Endothelial cell of hepatic sinusoid (primary cell): ENCODE results near the gene CD63.

Experiments
- in situ Hi-C: cut with HindIII; loops from 2 replicates; pipeline ENCODE4 v1.10.0; 2017; ENCODE audit warnings: low sequenced_read_pairs

CD63 gene

DNA sequence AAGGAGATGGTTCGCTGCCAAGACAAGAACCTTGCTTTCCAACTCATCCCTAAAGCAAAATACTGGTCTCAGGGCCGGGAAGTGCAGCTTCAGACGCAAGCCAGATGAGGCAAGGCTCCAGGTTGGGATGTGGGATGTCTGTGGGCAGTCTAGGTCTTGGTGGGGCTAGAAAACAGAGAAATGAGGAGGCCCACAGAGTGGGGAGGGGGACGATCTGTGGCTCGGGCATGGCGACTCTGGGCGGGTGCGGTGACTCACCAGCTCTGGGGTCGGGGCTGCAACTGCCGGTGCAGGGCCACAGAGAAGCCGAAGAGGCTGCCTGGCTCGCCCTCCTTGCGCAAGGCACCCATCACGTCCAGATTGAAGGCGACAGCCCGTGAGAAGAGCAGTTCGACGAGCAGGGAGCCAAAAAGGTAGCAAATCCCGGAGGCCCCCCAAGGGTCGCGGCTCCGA is 21.6 kb downstream of the CD63 start:
- in situ Hi-C loops: no loop called here

DNA sequence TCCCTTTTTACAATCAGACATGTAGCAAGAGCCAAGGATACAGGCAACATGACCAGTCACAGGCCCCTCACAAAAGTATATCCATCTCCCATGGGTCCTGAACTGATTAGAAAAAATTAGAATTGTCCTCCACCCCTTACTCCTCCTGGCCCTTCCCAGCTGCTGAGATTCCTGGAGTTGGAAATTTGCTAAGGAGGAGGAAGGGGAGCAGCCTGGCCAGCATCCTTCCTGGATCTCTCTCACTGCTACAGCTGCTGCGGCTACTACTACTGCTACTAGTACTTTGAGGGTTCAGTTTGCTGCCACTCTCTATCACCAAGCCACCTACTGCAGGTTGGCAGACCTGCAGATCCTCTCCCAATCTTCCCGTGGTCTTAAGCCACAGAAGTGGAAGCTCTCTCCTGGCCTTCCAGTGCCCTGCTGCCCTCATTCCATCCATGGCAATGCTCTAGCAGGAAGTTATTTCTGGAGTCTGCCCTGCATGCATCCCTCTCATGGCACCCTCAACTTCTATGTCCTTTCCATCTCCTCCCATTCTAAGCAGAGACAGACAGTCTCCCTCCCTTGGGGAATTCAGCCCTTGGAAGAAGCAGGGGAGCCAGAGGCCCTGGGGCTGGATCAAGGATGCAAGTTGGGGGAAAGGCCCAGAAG is 22.1 kb downstream of the CD63 start:
- in situ Hi-C loops: no loop called here

DNA sequence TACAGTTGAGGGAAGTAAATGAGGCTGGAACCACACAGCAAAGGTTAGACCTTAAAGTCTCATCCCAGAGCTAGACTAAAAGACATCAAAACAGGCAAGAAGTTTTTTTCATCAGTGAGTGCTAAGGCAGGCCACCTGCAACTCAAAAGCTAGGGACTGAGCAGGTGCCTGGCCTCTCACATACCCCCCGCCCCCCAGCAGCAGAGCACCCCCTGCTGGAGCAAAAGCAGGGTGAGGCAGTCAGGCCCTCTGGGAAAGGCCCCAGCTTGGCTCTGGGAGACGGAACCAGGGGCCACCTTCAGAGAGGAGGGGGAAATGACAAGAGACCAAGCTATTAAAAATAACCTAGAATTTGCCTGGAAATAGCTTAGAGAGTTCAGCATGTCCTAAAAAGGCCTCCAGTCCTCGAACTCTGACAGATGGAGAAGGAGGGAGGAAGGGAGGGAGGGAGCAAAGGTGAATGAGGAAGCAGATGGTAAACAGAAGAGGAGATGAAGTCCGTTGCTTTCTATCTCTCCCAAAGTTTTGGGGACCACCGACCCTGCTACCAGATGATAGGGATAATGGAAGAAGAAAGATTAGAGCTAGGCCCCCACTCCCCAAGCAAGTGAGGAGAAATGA is 22.9 kb downstream of the CD63 start:
- in situ Hi-C loops: no loop called here

DNA sequence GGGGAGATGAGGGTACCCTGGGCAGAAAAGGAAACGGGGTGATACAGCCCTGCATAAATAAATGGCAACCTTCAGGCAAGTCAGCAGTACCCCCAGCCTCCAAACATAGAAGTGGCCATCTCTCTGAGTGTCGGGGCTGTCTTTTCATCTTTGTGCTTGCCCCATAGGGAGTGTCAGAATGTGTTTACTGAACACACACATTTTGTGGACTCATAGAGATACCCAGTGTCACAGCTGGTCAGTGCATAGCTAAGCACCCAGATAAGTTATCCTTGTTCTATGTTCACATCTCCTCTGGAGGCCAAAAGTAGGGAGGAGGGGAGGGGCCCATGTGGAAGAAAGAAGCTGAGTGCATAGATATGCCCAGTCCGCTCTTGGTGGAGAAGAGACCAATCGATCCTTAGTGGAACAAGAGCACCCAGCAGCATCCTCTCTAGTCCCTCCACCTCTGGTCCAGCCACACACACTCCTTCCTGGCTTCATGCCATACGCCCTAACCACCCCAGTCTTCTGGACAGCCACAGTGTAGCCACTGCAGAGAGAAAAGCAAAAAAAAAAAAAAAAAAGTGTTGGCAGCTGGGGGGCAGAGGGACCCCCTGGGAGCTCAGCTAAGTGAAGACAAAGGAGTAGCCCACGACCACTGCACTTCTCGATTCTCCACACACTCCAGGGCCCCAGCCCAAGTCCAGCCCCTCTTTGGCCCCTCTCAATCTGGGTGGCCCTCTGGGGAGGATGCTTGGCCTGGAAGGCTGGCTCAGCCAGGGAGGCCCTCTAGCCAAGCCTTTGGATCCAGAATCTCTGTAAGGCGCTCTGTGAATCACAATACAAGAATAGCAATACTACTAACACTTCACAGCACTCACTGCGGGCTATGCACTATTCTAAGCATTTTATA is 23.7 kb downstream of the CD63 start:
- in situ Hi-C loops: no loop called here

DNA sequence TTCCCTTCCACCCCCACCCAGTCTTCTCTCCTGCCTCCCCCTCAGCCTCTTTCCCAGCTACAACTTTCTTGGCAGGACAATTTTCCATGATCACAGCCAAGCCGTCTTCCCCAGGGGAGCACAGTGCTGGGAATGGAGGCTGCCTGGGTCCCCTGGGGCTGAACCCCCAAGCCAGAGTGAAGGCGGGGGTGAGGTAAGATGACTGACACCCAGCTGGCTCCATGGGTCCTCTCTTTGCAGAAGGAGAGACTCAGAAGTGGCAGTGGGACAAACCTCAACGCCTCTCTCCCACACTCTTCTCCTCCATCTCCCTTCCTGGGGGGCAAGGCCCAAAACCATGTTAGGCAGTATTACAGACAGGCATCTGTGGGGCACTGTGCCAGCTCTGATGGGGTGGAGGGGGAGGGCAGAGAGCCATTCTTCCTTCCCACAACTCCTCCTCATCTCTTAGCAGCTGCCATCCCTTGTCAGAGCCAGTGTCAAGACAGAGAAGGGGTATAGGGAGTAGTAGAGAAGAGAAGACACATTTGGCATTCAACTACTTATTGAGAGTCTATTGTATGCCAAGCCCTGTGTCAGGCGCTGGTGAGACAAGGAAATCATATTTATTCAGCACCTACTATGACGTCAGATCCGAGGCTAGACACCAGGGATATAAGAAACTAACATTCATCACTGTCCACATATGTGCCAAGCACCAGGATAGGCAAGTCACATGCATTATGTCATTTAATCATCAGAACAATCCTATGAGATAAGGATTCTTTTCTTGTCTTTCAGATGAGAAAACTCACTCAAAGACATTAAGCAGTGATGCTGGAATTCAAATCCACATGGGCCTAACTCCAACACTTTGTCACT is 24.7 kb downstream of the CD63 start:
- in situ Hi-C loops: no loop called here

DNA sequence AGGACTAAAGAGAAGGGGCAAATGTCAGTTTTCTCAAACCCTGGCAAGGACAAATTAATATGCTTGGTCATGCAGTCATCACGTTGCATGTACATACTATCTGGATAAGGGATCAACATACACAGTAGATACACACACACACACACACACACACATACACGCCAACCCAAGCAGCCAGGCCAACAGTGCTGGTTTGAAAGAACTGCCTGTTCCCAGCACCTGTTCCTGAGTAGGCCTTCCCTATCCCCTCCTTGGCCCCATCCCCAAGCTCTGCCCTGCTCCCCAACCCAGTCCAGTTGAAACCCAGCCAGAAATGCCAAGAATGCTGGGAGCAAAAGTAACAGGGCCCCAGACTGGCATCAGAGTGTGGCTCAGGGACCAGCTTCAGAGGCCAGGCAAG is 25.5 kb downstream of the CD63 start:
- in situ Hi-C loops: no loop called here

DNA sequence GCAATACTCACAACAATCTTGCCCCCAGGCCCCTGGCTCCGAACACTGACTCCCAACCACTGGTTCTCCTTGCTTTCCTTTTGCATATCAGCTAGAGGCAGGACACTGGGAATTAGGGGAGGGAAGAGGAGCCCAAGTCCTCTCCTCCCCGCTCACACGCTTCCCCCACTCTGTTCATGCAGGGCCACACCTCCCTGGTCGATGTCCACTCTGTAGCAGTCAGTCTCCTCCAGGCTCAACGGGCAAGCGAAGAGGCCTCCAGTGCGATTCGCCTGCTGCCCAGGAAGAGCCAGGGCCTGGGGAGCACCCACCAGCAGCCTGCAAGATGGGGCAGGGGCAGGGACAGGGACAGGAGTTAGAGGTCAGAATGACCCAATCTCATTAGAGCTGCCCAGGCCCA is 25.9 kb downstream of the CD63 start:
- in situ Hi-C loops: no loop called here

DNA sequence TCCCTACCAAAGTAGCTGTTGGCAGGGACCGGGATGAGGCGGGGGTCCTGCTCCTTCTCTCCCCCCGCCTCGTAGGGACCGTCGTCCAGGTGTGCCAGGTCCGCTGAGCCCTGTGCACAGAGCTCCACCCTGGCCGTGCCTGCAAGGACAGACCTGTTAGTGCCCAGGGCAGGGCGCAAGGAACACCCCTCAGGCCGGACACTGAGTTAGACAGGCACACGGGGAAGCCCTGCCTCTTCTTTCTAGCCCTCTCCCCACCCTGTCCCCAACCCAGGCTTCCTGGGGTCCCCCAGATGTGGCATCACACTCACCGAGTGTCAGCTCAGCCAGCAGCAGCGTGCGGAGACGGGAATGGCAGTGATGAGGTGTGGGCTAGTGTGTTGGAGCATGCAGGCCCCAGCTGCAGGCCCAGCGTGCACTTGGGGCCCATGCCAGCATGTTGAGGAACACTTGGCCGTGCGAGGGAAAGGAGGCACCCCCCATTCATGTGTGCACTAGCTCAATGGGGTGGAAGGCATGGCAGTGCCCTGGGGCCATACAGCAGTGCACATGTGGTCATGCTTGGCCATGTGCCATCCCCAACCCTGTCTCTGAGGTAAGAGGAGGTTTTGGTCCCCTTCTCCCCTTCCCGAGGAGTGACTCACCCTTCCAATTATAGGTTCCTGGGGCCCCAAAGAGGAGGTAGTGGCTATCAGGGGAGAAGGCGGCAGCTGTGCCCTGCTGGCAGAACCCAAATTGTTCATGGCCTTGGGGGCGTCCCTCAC is 28.4 kb downstream of the CD63 start:
- in situ Hi-C loops: no loop called here

DNA sequence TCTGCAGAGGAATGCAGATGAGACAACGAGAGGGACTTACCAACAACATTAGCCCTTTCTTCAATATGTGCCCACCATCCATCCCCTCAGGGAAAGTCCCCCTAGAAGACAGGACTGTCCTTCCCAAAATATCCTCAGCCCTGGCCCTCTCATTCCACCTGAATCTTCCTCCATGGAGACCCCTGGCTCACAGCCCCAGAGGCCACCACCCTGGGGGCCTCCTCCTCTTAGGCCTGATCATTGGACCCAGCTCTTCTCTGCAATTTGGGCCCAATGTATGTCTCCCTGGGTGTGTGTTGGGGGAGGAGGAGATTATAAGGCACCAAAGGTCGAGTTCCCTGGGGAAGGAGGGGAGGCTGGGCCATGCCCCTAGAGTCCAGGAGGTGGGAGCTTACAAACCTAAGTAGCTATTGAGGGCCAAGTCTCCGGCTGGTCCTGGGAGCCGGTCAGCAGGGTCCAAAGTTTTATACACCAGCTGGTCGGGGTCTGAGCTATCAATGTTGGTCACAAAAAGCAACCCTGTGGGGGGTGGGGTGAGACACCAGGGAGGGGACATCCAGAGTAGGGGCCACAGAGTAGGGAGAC is 29.2 kb downstream of the CD63 start:
- in situ Hi-C loops: loop anchor here (5.0 kb wide), 1 partner anchor 72 kb away; no protein-coding TSS in a partner anchor

DNA sequence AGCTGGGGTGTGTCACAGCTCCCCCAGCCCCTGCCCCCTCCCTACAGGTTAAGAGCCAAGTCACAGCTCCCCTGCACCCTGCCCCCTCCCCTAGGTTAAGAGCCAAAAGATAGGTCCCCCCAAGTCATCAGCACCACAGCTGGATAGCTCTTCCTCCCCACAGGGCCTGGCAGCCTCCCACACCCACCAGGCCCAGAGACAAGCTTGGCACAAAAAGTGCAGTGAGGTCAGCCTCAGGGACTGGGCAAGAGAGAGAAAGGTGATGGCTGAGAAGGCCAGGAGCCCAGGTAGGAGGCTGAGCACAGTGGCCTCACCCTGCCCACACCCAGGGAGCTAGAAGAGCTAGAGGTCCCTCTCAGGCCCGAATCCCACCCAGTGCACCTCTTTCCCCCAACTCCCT is 29.8 kb downstream of the CD63 start:
- in situ Hi-C loops: loop anchor here (5.0 kb wide), 1 partner anchor 72 kb away; no protein-coding TSS in a partner anchor

DNA sequence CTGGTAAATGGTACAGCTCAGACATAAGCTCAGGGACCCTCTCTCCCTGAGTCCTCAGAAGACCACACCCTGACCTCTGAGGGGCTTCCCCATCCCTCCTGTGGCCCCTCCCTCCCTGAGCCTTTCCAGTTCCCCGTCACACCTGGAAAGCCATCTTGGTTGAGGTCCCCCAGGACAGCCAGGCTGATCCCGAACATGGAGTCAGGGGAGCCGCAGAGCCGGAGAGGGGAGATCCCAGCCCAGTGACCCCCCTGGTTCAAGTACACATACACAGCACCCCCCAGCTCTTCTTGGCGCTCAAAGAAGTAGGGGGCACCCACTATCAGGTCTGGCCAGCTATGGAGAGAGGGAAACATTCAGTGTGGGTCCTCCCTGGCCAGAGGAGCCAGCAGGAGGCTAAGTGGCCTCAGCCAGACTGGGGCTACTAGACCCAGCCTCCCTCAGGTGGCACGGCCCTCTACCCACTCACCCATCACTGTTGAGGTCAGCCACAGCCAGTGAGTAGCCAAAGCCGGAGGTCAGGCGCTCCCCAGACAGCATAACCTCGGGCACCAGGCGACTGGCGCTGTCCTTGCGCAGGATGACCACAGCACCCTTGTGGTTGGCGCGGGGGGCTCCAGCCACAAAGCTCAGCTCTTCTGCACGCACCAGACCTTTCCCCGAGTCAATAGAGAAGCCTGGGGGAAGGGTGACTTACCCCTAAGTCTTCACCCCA is 30.4 kb downstream of the CD63 start:
- in situ Hi-C loops: loop anchor here (5.0 kb wide), 1 partner anchor 71 kb away; no protein-coding TSS in a partner anchor

DNA sequence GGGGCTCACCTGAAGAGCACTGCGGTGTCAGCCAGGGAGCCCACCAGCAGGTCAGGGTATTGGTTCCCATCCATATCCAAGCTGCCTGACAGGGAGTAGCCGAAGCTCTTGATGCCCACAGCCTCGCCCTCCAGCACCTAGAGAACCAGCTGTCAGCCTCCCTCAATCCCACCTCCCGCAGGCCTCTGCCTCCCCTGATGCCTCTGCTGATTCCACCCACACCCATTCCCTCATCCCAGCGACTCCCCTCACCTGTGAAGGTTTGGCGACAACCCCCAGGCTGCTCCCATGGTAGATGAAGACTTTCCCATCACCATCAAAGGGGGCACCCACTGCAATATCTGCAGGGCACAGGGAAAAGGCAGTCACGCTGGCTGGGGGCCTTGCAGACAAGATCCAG is 31.1 kb downstream of the CD63 start:
- in situ Hi-C loops: loop anchor here (5.0 kb wide), 1 partner anchor 70 kb away; no protein-coding TSS in a partner anchor

DNA sequence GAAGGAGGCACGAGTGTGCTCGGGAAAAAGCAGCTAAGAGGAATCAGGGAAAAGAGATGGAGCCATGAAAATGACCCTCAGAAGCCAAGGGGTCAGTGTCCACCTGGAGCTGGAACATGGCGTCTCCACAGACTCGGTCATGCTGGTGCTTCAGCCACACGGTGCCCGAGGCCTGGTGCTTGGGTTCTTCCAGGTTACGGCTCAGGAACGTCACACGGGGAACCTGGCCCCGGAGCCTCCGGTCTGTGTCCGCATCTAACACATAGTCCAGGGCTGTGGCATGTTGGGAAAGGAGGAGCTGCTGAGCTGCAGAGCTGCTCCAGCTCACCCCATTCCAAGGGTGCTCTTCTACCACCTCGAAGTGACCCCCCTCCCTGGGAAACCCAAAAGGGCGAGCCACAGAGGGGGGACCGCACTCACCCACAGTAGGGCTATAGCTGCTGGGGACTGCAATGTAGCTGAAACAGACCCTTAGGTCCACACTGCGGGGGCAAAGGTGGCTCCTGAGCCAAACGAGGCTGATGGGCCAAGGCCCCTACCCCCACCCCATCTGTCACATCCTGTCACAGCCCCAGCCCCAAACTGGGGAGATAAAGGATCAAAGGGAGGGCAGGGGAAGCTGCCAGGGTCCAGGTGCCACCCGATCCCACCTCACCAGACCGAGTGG is 31.9 kb downstream of the CD63 start:
- in situ Hi-C loops: loop anchor here (5.0 kb wide), 1 partner anchor 70 kb away; no protein-coding TSS in a partner anchor

DNA sequence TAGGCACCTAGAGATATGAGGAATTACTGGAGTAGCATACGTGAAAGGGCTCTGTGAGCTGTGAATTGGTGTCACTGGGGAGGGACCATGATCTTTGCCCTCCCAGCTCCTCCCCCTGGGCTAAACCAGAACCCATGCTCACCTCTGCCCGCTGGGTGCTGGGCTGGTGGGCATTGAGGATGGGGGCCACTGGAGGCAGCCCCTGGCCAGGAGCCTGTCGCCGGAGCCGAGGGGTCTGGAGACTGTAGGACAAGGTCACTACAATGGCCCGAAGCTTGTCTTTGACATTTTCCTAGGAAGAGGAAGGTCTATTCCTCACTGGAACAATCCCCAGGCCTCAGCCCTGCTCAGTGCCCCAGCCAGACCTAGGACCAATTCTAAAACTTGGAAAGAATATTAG is 32.7 kb downstream of the CD63 start:
- in situ Hi-C loops: loop anchor here (5.0 kb wide), 1 partner anchor 69 kb away; no protein-coding TSS in a partner anchor

DNA sequence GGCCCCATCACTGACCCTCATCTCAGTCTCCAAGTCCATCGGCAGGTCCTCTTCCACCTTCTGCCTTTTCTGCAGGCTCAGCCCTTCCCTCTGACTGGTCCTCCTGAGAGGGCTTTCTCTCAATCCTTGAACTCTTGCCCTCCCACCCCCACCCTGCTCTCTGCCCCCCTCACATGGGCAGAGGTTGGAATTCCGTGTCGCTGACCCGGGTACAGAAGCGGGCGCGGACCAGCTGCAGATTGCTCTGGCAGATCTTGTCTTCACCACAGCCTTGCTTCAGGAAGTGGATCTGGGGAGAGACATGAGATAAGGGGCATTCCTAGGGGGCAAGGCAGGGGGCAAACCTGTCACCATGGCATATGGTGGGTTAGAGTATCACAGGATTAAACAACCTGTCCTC is 33.5 kb downstream of the CD63 start:
- in situ Hi-C loops: loop anchor here (5.0 kb wide), 1 partner anchor 68 kb away; no protein-coding TSS in a partner anchor

DNA sequence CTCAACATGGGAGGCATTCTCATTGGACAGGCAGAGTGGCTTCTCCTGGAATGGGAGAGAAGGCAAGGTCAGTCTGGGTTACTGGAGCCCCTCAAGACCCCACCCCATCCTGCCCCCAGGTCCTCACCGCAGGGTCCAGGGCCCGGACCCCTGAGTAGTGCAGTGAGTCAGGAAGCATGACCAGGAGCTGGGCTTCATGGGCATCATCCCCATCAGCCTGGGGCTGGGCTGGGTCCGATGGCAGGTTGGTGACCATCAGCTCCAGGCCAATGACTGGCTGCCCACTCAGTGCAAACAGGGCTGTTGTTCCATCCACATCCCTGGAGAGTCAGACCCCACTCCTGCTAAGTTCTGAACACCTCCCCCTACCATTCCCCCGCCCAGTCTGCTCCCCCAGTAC is 34.2 kb downstream of the CD63 start:
- in situ Hi-C loops: loop anchor here (5.0 kb wide), 1 partner anchor 67 kb away; no protein-coding TSS in a partner anchor

DNA sequence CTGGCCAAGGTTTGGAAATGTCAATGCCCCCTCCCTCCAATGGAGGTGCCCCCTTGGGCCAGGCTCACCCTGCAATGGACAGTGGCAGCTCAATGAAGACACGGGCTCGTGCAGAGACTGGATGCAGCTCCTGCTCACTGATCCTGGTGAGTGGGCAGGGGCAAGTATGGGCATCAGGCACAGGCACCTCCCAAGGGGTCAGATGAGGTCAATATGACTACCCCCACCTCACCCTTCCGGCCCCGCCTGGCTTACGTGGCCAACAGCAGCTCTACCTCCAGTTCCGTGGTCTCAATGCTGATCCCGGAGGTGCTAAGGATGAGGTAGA is 34.7 kb downstream of the CD63 start:
- in situ Hi-C loops: no loop called here
